GM12873 (cell line): ENCODE data around the gene PELI2.

ENCODE experiments used
- CTCF ChIP-seq: IDR thresholded peaks from 2 replicates; pipeline ENCODE4 v1.5.1; 2012; ENCODE audit warnings: low read depth, mild to moderate bottlenecking, moderate library complexity, low read length, control low read depth; ENCODE audit not compliant: insufficient read depth; ENCODE audit errors: missing control alignments

The PELI2 gene

GRCh38 chr14:56108057-56108456 is 10.2 kb upstream of the PELI2 start:
- no peak for TF ChIP-seq CTCF

GRCh38 chr14:56112781-56113180 is 5.4 kb upstream of the PELI2 start:
- no peak for TF ChIP-seq CTCF

GRCh38 chr14:56115334-56115870 is 2.8 kb upstream of the PELI2 start:
- no peak for TF ChIP-seq CTCF

GRCh38 chr14:56115976-56116893 is 2.0 kb upstream of the PELI2 start:
- no peak for TF ChIP-seq CTCF

- no peak for TF ChIP-seq CTCF
Measured at GRCh38 chr14:56118611-56119181, 485 bp downstream of the PELI2 start.

GRCh38 chr14:56119201-56119981 is 1.2 kb downstream of the PELI2 start:
- TF ChIP-seq CTCF = no peak
